Measurements from ENCODE around the gene ESPN. TPM values are rescaled to one million over a fixed set of nuclear protein-coding genes. Genes with fewer than 3 reads are reported as not detected.

Gene ESPN
- total and polyA plus RNA-seq, 2 of the 4 experiments (the other 2 are of a cell fraction) = under 0.01 to 0.02 TPM

DNA sequence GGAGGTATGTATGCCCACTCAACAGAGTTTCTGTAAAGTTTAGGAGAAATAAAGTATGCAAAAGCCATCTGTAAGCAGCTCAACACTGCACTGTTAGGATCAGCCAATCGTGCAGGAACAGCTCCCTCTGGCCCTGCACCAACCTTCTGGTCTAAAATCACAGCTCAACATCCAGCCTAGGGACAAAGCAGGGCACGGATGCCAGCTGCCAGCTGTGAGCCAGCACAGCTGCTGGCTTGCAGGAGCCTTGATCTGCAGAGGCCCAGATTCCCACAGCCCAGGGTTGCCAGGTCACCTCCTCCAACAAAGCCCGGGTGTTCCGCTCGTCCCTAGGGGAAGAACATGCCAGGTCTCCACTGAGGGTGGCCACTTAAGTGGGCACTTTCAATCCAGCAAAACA lies 39.6 kb upstream of the ESPN start:
- H4K8ac ChIP-seq (ENCODE audit: low read depth in 2 of 2, low read length in 2 of 2) = peak overlapping the region; percentile 77 to 88; a peak in 3 of 4 replicates
- POLR2A ChIA-PET (ENCODE audit: unreplicated experiment) = no interaction called here
- H2AK5ac ChIP-seq (ENCODE audit: low read depth, low read length) = no peak overlapping the region
- CTCF ChIA-PET = interaction anchor here (0.7 kb wide), 1 partner anchor 20 kb away, joined by 4 read pairs; no protein-coding TSS in a partner anchor
- H3K27me3 ChIP-seq (ENCODE audit: control insufficient read depth, insufficient read depth, low read length) = no peaks in the 10 kb centered on the region
- H2BK120ac ChIP-seq (ENCODE audit: low read depth, low read length) = no peak overlapping the region
- 0 out of 2 replicates have a peak overlapping the region, but pooled peaks have one; percentile 0 for H3K23ac ChIP-seq (ENCODE audit: low read depth, low read length)
- intact Hi-C loops (cut with micrococcal nuclease) (no loop called here), dilution Hi-C loops (cut with HindIII; ENCODE audit: low sequenced_read_pairs, unreplicated experiment) (no loop called here), in situ Hi-C loops (cut with MboI; ENCODE audit: low sequenced_read_pairs) (no loop called here)
- no peak overlapping the region for H3K14ac ChIP-seq (replicated peaks; ENCODE audit: low read depth, low read length)
- no TSS peak for BruUV-seq (replicated peaks)
- H2AFZ ChIP-seq (replicated peaks; ENCODE audit: low read length, poor library complexity) = peak overlapping the region; percentile 65
- H2AK9ac ChIP-seq (replicated peaks; ENCODE audit: low read depth, low read length, poor library complexity) = peak overlapping the region; percentile 60
- H3K36me3 ChIP-seq (ENCODE audit: control insufficient read depth, insufficient read depth, low read length) = no peaks in the 10 kb centered on the region
- no peak overlapping the region for H4K91ac ChIP-seq (ENCODE audit: insufficient read depth, low read depth, low read length)
- H3K4ac ChIP-seq (ENCODE audit: low read depth, low read length) = no peak overlapping the region
- no peak for DNase-seq
- H4K20me1 ChIP-seq (ENCODE audit: insufficient read depth, low read length) = peaks cover 2% of the 10 kb centered on the region; the same call in 1 of the 2 replicates
- no peak overlapping the region for H4K5ac ChIP-seq (ENCODE audit: low read depth, low read length)
- no peak overlapping the region for H3K27ac ChIP-seq (ENCODE audit: insufficient read depth, low read length)
- H3K9ac ChIP-seq (ENCODE audit: low read depth, low read length) = no peak overlapping the region
- H2BK20ac ChIP-seq (ENCODE audit: low read depth, low read length) = no peak overlapping the region
- TF ChIP-seq SMC3 (IDR thresholded peaks at IDR 0.05; ENCODE audit: low read depth, low read length) (no peak), RFX5 (IDR thresholded peaks at IDR 0.05; ENCODE audit: low read depth, low read length) (no peak), RAD21 (IDR thresholded peaks at IDR 0.05; ENCODE audit: low read length) (no peak), NFE2L2 (IDR thresholded peaks at IDR 0.05; ENCODE audit: low read depth, low read length) (no peak), POLR2A (IDR thresholded peaks at IDR 0.05; ENCODE audit: low read depth, low read length) (no peak), MAZ (IDR thresholded peaks at IDR 0.05; ENCODE audit: borderline replicate concordance, low read depth, low read length) (no peak), CEBPB (IDR thresholded peaks at IDR 0.05; ENCODE audit: low read depth, low read length) (no peak), FOS (IDR thresholded peaks at IDR 0.05; ENCODE audit: low read depth, low read length) (no peak), RCOR1 (IDR thresholded peaks at IDR 0.05; ENCODE audit: insufficient replicate concordance, low read length) (no peak)
- TF ChIP-seq, protein P1, sequence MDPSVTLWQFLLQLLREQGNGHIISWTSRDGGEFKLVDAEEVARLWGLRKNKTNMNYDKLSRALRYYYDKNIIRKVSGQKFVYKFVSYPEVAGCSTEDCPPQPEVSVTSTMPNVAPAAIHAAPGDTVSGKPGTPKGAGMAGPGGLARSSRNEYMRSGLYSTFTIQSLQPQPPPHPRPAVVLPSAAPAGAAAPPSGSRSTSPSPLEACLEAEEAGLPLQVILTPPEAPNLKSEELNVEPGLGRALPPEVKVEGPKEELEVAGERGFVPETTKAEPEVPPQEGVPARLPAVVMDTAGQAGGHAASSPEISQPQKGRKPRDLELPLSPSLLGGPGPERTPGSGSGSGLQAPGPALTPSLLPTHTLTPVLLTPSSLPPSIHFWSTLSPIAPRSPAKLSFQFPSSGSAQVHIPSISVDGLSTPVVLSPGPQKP (IDR thresholded peaks at IDR 0.05; ENCODE audit: borderline replicate concordance, low read depth, low read length) = no peak
- TF ChIP-seq, protein P2, sequence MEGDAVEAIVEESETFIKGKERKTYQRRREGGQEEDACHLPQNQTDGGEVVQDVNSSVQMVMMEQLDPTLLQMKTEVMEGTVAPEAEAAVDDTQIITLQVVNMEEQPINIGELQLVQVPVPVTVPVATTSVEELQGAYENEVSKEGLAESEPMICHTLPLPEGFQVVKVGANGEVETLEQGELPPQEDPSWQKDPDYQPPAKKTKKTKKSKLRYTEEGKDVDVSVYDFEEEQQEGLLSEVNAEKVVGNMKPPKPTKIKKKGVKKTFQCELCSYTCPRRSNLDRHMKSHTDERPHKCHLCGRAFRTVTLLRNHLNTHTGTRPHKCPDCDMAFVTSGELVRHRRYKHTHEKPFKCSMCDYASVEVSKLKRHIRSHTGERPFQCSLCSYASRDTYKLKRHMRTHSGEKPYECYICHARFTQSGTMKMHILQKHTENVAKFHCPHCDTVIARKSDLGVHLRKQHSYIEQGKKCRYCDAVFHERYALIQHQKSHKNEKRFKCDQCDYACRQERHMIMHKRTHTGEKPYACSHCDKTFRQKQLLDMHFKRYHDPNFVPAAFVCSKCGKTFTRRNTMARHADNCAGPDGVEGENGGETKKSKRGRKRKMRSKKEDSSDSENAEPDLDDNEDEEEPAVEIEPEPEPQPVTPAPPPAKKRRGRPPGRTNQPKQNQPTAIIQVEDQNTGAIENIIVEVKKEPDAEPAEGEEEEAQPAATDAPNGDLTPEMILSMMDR (conservative IDR thresholded peaks at IDR 0.05; ENCODE audit: low read depth, low read length) = no peak
- TF ChIP-seq, protein P3, sequence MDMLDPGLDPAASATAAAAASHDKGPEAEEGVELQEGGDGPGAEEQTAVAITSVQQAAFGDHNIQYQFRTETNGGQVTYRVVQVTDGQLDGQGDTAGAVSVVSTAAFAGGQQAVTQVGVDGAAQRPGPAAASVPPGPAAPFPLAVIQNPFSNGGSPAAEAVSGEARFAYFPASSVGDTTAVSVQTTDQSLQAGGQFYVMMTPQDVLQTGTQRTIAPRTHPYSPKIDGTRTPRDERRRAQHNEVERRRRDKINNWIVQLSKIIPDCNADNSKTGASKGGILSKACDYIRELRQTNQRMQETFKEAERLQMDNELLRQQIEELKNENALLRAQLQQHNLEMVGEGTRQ (IDR thresholded peaks at IDR 0.05; ENCODE audit: low read depth, low read length) = no peak
- no peak overlapping the region for H2BK15ac ChIP-seq (ENCODE audit: low read depth, low read length)
- 64% methylated on average over 4 of the region's 5 CpGs; no CpG with 5 or more reads in 1 of the 2 experiments for WGBS, 2 experiments (ENCODE audit: extremely low coverage in 2 of 2, insufficient read length in 1 of 2)
- H3K9me1 ChIP-seq (ENCODE audit: insufficient read depth, low read length) = peaks cover 4% of the 10 kb centered on the region; the same call in 1 of the 2 replicates
- no peak overlapping the region for H3K56ac ChIP-seq (ENCODE audit: extremely low read depth, insufficient read depth, low read length)
- peaks cover 6% of the 10 kb centered on the region for H3K4me1 ChIP-seq (ENCODE audit: control insufficient read depth, insufficient read depth, low read length)
- H3K4me2 ChIP-seq (ENCODE audit: low read depth, low read length) = no peak overlapping the region; the same call in 1 of the 2 replicates
- no peaks in the 10 kb centered on the region for H3K9me3 ChIP-seq (ENCODE audit: control insufficient read depth, insufficient read depth, low read length)
- no peak overlapping the region for H2BK5ac ChIP-seq (ENCODE audit: low read depth, low read length, poor library complexity, severe bottlenecking)
- no peak overlapping the region for H3K18ac ChIP-seq (ENCODE audit: low read depth, low read length)
- H3K79me1 ChIP-seq (ENCODE audit: low read depth in 1 of 2, low read length in 2 of 2) = peaks cover 0 to 41% of the 10 kb centered on the region in 2 experiments; a peak in 3 of 4 replicates
- peak; percentile 52; the same call in 1 of the 2 replicates for ATAC-seq (ENCODE audit: low read depth)
- H3K4me3 ChIP-seq (ENCODE audit: insufficient read depth, low read depth, low read length) = no peak overlapping the region
